Neural progenitor cell (in vitro differentiated cells): ENCODE measurements around the gene SAMMSON. TPM values are rescaled to one million over a fixed set of nuclear protein-coding genes. Genes with fewer than 3 reads are reported as not detected.

ENCODE experiments used
- DNase-seq: peaks from one replicate; pipeline ENCODE4 v3.0.0-alpha.2; 2016; ENCODE audit warnings: low spot score
- H2AFZ ChIP-seq: fragments of 200-600 bp; sonication (generic); replicated peaks from 2 replicates; pipeline ENCODE4 v1.6.1; 2016; ENCODE audit warnings: antibody characterized with exemption
- H3F3A ChIP-seq: fragments of 200-600 bp; sonication (generic); 2 replicates; pipeline ENCODE4 v1.6.1; 2016; ENCODE audit warnings: antibody characterized with exemption, low read depth
- H3K27ac ChIP-seq: fragments of 200-600 bp; sonication (generic); 2 replicates; pipeline ENCODE4 v1.5.1; 2016; ENCODE audit warnings: mild to moderate bottlenecking
- H3K27me3 ChIP-seq: fragments of 200-600 bp; sonication (generic); 2 replicates; pipeline ENCODE4 v1.6.1; 2016; ENCODE audit warnings: mild to moderate bottlenecking, moderate library complexity
- H3K36me3 ChIP-seq: fragments of 200-600 bp; sonication (generic); 2 replicates; pipeline ENCODE4 v1.5.1; 2016
- H3K4me1 ChIP-seq: fragments of 200-600 bp; sonication (generic); 2 replicates; pipeline ENCODE4 v1.6.1; 2016; ENCODE audit warnings: mixed run types
- H3K4me2 ChIP-seq: fragments of 200-600 bp; sonication (generic); 2 replicates; pipeline ENCODE4 v1.6.1; 2016
- H3K4me3 ChIP-seq: fragments of 200-600 bp; sonication (generic); 2 replicates; pipeline ENCODE4 v1.5.1; 2016
- H3K79me2 ChIP-seq: fragments of 200-600 bp; sonication (generic); 2 replicates; pipeline ENCODE4 v1.6.1; 2016; ENCODE audit warnings: low read depth
- H3K9ac ChIP-seq: fragments of 200-600 bp; sonication (generic); 2 replicates; pipeline ENCODE4 v1.6.1; 2016
- H3K9me3 ChIP-seq: fragments of 200-600 bp; sonication (generic); 2 replicates; pipeline ENCODE4 v1.5.1; 2016; ENCODE audit warnings: low read depth
- H4K20me1 ChIP-seq: fragments of 200-600 bp; sonication (generic); 2 replicates; pipeline ENCODE4 v1.6.1; 2016; ENCODE audit warnings: low read depth
- H3K27ac Mint-ChIP-seq: 3 replicates; pipeline ENCODE4 v1.8.0; 2021; ENCODE audit warnings: mixed read lengths
- H3K27me3 Mint-ChIP-seq: 2 replicates; pipeline ENCODE4 v1.8.0; 2022; ENCODE audit warnings: low read depth, mild to moderate bottlenecking, inconsistent platforms, moderate library complexity, mixed read lengths; ENCODE audit not compliant: insufficient read depth
- H3K36me3 Mint-ChIP-seq: 3 replicates; pipeline ENCODE4 v1.8.0; 2021; ENCODE audit warnings: mixed read lengths
- H3K4me1 Mint-ChIP-seq: 3 replicates; pipeline ENCODE4 v1.8.0; 2021; ENCODE audit warnings: mixed read lengths
- H3K4me3 Mint-ChIP-seq: 3 replicates; pipeline ENCODE4 v1.8.0; 2021; ENCODE audit warnings: mild to moderate bottlenecking, moderate library complexity, mixed read lengths
- H3K9me3 Mint-ChIP-seq: 3 replicates; pipeline ENCODE4 v1.8.0; 2020; ENCODE audit warnings: mixed read lengths
- EZH2 ChIP-seq: fragments of 200-600 bp; sonication (generic); IDR thresholded peaks from 2 replicates; pipeline ENCODE4 v1.6.1; 2017; ENCODE audit warnings: antibody characterized with exemption, mild to moderate bottlenecking, moderate library complexity
- EZH2phosphoT487 ChIP-seq: fragments of 200-600 bp; sonication (generic); IDR thresholded peaks from 2 replicates; pipeline ENCODE4 v1.6.1; 2017; ENCODE audit warnings: antibody characterized with exemption
- total RNA-seq: library from RNA; depleted of rRNA; stranded (reverse); fragments of >200 nt; gene quantifications from 2 replicates; pipeline ENCODE4 v1.2.3, GENCODE V29; 2015; ENCODE audit warnings: low replicate concordance
- TF ChIP-seq, protein P1 (sequence below): fragments of 200-600 bp; sonication (generic); IDR thresholded peaks from 2 replicates; pipeline ENCODE4 v1.5.1; 2017; ENCODE audit warnings: antibody characterized with exemption, mild to moderate bottlenecking

Gene SAMMSON
- not detected in 2 replicates for total RNA-seq

- no peak within 1 kb of the TSS for H3K9ac ChIP-seq
- no peak for DNase-seq
- no peak within 1 kb of the TSS for H2AFZ ChIP-seq
- no peak within 1 kb of the TSS for H3K4me3 ChIP-seq
- H3K79me2 ChIP-seq = no peaks in the 10 kb centered on the region
- no peak within 1 kb of the TSS for H3K27ac ChIP-seq
- no peaks in the 10 kb centered on the region for H3K27me3 Mint-ChIP-seq
- no peaks in the 10 kb centered on the region for H3K27me3 ChIP-seq
- no peaks in the 10 kb centered on the region for H4K20me1 ChIP-seq
- H3K4me1 ChIP-seq = peaks cover 12% of the 10 kb centered on the region
- no peaks in the 10 kb centered on the region for H3F3A ChIP-seq
- no peaks in the 10 kb centered on the region for H3K36me3 ChIP-seq
- no peak within 1 kb of the TSS for H3K4me3 Mint-ChIP-seq
- H3K9me3 Mint-ChIP-seq = no peaks in the 10 kb centered on the region
- TF ChIP-seq, protein P1, sequence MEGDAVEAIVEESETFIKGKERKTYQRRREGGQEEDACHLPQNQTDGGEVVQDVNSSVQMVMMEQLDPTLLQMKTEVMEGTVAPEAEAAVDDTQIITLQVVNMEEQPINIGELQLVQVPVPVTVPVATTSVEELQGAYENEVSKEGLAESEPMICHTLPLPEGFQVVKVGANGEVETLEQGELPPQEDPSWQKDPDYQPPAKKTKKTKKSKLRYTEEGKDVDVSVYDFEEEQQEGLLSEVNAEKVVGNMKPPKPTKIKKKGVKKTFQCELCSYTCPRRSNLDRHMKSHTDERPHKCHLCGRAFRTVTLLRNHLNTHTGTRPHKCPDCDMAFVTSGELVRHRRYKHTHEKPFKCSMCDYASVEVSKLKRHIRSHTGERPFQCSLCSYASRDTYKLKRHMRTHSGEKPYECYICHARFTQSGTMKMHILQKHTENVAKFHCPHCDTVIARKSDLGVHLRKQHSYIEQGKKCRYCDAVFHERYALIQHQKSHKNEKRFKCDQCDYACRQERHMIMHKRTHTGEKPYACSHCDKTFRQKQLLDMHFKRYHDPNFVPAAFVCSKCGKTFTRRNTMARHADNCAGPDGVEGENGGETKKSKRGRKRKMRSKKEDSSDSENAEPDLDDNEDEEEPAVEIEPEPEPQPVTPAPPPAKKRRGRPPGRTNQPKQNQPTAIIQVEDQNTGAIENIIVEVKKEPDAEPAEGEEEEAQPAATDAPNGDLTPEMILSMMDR = no peak
- TF ChIP-seq EZH2phosphoT487 = no peak
- peaks cover 25% of the 10 kb centered on the region for H3K4me1 Mint-ChIP-seq
- H3K9me3 ChIP-seq = no peaks in the 10 kb centered on the region
- peak within 1 kb of the TSS; percentile 16 for H3K4me2 ChIP-seq
- no peaks in the 10 kb centered on the region for H3K36me3 Mint-ChIP-seq
- peak within 1 kb of the TSS; percentile 53 for H3K27ac Mint-ChIP-seq
Measured at GRCh38 chr3:69999140-70000027, at the start of gene SAMMSON. TSS of gene SAMMSON (plus strand) at chr3:69999733.

GRCh38 chr3:69951616-69952015 lies 47.9 kb upstream of the SAMMSON start:
- H3K4me1 ChIP-seq = peaks cover 7% of the 10 kb centered on the region
- H3K27me3 Mint-ChIP-seq = no peaks in the 10 kb centered on the region
- H2AFZ ChIP-seq = no peak overlapping the region
- no peaks in the 10 kb centered on the region for H3K9me3 Mint-ChIP-seq
- DNase-seq = no peak
- no peaks in the 10 kb centered on the region for H4K20me1 ChIP-seq
- H3K4me3 Mint-ChIP-seq = no peak overlapping the region
- H3K4me2 ChIP-seq = no peak overlapping the region
- no peaks in the 10 kb centered on the region for H3K27me3 ChIP-seq
- no peaks in the 10 kb centered on the region for H3K79me2 ChIP-seq
- no peak overlapping the region for H3K4me3 ChIP-seq
- no peaks in the 10 kb centered on the region for H3K36me3 Mint-ChIP-seq
- no peak overlapping the region for H3K27ac Mint-ChIP-seq
- H3F3A ChIP-seq = no peaks in the 10 kb centered on the region
- no peaks in the 10 kb centered on the region for H3K36me3 ChIP-seq
- no peaks in the 10 kb centered on the region for H3K9me3 ChIP-seq
- no peak overlapping the region for H3K9ac ChIP-seq
- peaks cover 11% of the 10 kb centered on the region for H3K4me1 Mint-ChIP-seq
- H3K27ac ChIP-seq = no peak overlapping the region
- TF ChIP-seq EZH2 (no peak), EZH2phosphoT487 (no peak)
- TF ChIP-seq, protein P1 = no peak

DNA sequence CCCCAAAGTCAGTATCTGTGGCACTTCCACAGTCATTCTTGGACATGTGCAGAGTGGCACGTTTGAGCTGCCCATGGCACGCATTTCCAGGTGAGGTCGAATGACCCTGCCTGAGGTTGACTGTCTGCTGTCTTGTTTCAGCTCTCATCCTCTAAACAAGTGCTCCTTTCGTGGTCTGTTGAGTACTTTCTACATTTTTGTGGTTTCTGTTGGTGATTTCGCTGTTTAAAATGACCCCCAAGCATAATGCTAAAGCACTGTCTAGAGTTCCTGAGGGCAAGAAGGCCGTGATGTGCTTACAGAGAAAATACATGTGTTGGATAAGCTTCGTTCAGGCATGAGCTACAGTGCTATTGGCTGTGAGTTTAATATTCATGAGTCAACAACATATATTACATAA lies 40.0 kb upstream of the SAMMSON start:
- Histone ChIP-seq H4K20me1 (no peaks in the 10 kb centered on the region), H3K9ac (no peak overlapping the region), H3K4me3 (no peak overlapping the region), H3K79me2 (no peaks in the 10 kb centered on the region), H3K36me3 (no peaks in the 10 kb centered on the region), H2AFZ (no peak overlapping the region), H3F3A (no peaks in the 10 kb centered on the region), H3K4me2 (no peak overlapping the region), H3K27me3 (no peaks in the 10 kb centered on the region), H3K9me3 (no peaks in the 10 kb centered on the region), H3K4me1 (no peaks in the 10 kb centered on the region), H3K27ac (no peak overlapping the region)
- Mint-ChIP-seq H3K36me3 (no peaks in the 10 kb centered on the region), H3K4me3 (no peak overlapping the region), H3K9me3 (no peaks in the 10 kb centered on the region), H3K4me1 (peaks cover 3% of the 10 kb centered on the region), H3K27me3 (no peaks in the 10 kb centered on the region), H3K27ac (no peak overlapping the region)
- no peak for DNase-seq
- TF ChIP-seq, protein P1 = no peak
- TF ChIP-seq EZH2phosphoT487 (no peak), EZH2 (no peak)
